ENCODE results near the gene TNFSF8.
A peak's percentile ranks its signal among the peaks of the same experiment; 100 is the strongest.

The TNFSF8 gene

DNA sequence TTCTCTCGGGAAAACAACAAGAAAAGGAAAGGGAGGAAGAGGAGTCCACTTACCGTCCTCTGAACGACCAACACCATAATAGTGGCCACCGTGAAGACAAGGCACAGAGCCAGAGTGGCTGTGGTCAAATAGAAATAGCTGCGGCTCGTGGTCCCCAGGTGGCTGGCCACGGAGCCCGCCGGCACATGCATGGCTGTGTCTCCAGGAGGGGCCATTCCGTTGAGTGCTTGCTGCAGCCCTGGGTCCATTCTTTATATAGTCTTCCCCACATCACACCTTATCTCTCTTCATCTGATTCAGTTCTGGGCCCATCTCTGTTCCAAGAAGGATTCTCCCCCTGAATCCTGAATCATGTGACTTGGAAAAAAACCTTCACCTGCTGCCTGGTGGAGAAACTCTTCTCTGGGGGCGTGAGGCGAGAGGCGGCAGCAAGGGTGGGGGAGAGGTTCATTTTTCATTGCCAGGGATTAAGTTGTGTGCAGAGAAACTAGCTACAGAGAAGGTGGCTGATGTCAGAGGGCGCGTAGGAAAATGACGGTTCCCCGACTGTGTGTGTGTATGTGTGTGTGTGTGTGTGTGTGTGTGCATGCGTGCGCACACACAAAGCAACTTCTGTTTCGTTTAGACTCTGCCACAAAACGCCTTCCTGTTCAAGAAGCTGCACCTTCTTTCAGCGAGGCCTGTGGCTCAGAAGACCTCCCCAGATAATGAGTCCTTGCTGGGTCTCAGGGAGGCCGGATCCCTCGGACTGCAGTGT, at the start of gene TNFSF8:
TSS of gene TNFSF8 (minus strand) at position 536 of the 757 bp plus-strand sequence. CDS start at position 248, 288 bp downstream.
- no peak for DNase-seq (ENCODE audit: low read depth)

DNA sequence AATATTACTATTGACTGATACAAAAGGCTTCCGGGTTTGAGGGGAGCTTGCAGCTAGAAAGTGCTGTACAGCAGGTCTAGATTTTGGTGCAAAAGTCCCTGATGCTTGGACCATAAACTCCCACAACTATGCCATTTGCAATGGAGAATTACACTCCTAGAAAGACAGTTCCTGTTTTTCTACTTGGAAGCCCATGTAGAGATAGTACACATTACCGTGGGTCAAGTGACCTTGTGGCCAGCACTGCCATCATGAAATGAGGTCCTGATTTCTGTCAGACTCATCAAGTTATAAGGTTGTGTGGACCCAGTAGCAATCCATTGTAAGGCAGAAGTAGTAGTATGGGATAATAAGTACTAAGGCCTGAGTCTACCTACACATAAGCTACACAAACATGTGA, 42.8 kb upstream of the TNFSF8 start:
- DNase-seq (ENCODE audit: low read depth), result no peak

DNA sequence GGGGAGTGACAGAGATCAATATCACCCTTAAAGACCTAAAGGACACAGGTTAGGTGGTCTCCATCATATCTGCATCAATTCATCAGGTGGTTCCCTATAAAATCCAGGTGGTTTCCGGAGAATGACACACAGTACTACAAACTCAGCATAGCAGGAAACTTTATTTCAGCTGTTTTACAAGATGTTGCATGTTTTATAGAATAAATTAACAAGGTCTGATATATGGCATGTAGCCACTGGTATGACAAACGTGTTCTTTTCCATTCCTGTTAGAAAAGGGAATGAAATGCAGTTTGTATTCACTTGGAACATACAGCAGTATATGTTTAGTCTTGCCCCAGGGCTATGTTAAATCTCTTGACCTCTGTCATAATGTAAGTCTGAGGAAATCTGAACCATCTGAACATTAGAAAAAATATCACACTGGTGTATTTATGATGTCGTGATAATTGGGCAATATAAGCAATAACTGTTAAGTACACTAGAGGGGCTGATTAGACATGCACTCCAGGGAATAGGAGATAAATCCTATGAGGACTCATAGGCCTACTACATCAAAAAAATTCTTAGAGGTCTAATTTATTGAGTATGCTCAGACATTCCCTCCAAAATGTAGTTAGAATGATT, 42.2 kb upstream of the TNFSF8 start:
- no peak for DNase-seq (ENCODE audit: low read depth)

DNA sequence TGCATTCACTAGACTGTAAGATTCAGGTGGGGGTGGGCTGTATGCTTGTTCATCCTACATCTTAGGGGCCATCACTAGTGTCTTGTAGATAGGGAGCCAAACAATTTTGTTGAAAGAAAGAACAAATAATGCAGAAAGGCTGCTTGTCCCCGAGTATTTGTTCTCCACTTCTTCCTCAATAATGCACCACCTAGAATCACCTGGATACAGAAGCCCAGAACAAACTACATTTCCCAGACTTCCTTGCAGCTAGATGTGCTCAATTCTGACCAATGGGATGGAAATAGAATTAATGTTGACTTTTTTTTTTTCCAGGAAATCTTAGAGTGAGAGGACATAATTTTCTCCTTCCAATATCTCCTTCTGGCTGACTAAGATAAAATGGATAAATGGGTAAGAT, 38.9 kb upstream of the TNFSF8 start:
- no peak for DNase-seq (ENCODE audit: low read depth)

- DNase-seq (ENCODE audit: low read depth), result no peak
These were observed 38.3 kb upstream of the TNFSF8 start for GRCh38 chr9:114968671-114969070.

- DNase-seq (ENCODE audit: low read depth), result no peak
These were observed 35.2 kb upstream of the TNFSF8 start for GRCh38 chr9:114965564-114965963.

- DNase-seq (ENCODE audit: low read depth), result no peak
These were observed 32.4 kb upstream of the TNFSF8 start for GRCh38 chr9:114962809-114963208.

- DNase-seq (ENCODE audit: low read depth), result no peak
These were observed 29.9 kb upstream of the TNFSF8 start for GRCh38 chr9:114960276-114960675.

- no peak for DNase-seq (ENCODE audit: low read depth)
These were observed 28.4 kb upstream of the TNFSF8 start for GRCh38 chr9:114958844-114959235.

- DNase-seq (ENCODE audit: low read depth), result no peak
These were observed 27.8 kb upstream of the TNFSF8 start for GRCh38 chr9:114958021-114958843.

- DNase-seq (ENCODE audit: low read depth), result no peak
These were observed 27.2 kb upstream of the TNFSF8 start for GRCh38 chr9:114957558-114957957.

GRCh38 chr9:114954956-114955582, 24.7 kb upstream of the TNFSF8 start:
- DNase-seq (ENCODE audit: low read depth), result no peak

- peak; percentile 86 for DNase-seq (ENCODE audit: low read depth)
These were observed 23.6 kb upstream of the TNFSF8 start for GRCh38 chr9:114953959-114954358.

- DNase-seq (ENCODE audit: low read depth), result no peak
These were observed 22.7 kb upstream of the TNFSF8 start for GRCh38 chr9:114953046-114953445.

DNA sequence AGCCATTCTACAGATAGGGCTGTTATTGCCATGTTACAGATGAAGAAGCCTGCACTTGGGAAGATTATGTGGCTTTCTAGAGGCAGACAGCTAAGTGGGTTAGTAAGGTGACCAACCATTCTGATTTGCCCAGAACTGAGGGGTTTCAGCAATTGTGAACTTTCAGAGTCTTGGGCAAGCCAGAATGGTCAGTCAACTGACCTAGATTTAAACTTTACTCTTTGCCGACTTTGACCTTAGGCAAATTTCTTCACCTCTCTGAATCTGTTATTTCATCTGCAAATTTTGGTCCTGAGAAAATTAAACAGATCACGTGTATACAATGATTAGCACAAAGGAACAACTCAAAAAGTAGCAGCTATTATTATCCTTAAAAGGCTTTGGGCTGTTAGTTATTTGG, 20.4 kb upstream of the TNFSF8 start:
- DNase-seq (ENCODE audit: low read depth), result no peak

GRCh38 chr9:114947058-114947457, 16.7 kb upstream of the TNFSF8 start:
- DNase-seq (ENCODE audit: low read depth), result no peak

- DNase-seq (ENCODE audit: low read depth), result no peak
These were observed 15.4 kb upstream of the TNFSF8 start for GRCh38 chr9:114945616-114946412.

- DNase-seq (ENCODE audit: low read depth), result no peak
These were observed 11.0 kb upstream of the TNFSF8 start for GRCh38 chr9:114941376-114941775.

DNA sequence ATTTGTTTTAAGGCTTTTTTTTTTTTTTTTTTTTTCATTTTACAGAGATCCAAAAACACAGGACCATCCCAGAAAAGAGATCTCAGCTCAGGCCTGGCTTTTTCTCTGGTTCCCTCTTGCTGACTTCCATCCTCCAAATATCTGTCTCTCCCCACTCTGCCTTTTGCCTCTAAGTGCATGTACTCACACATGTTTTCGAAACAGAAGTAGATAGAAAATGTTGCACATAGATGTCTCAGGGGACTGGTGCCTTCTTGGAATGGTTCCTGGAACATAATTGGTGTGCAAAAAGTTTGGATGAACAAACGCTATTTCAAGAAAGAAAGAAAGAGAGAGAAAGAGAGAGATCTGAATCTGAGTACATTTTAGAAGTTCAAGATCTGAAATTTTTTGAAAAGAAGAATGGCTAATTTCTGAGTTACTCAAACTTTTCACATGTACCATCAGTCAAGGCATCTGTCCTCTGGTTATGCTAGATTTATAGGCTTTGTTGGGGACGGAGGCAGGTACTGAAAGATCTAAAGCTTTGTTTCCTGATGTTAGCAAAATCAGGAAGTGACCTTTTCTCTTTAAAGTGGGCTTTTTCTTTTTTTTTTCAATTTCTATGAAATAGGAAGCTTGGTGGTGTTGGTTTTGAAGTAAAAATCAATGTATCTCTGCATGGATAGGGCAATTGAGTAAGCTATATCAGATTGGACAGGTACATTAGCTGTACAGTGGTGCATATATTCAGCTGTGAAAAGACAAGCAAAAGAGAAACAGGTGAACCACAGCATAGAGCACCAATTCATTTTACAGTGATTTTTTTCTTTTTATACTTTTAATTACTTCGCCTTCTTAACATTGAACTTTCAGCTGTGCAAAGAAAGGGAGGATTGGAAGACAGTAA, 8.5 kb upstream of the TNFSF8 start:
- DNase-seq (ENCODE audit: low read depth), result no peak

- DNase-seq (ENCODE audit: low read depth), result no peak
These were observed 7.1 kb upstream of the TNFSF8 start for GRCh38 chr9:114937516-114937915.

DNA sequence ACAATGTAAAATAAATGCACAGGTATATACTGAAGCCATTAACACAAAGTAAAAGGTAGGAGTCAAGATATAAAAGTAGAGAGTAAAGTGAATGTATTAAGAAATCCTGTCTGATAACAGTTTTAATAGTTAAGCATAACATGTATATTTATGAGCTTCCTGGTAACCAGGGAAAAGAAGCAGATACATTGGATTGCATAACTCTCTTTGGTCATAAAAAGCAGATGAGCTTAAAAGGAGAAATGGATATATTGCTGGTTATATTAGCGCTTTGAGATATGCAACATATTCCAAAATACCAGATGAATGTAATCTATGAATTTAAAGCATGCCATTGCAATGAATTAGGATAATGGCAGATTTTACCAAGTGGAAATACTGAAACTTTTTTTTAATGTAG, 6.2 kb upstream of the TNFSF8 start:
- no peak for DNase-seq (ENCODE audit: low read depth)

Data from GM04504 (cell line).